ENCODE results near the gene MRGPRD. TPM values are rescaled to one million over a fixed set of nuclear protein-coding genes. Genes with fewer than 3 reads are reported as not detected.

Gene MRGPRD
- total and polyA plus RNA-seq, 2 of the 13 experiments (the other 11 are each of a cell fraction or from before 2014, with no cell fraction given), result not detected

DNA sequence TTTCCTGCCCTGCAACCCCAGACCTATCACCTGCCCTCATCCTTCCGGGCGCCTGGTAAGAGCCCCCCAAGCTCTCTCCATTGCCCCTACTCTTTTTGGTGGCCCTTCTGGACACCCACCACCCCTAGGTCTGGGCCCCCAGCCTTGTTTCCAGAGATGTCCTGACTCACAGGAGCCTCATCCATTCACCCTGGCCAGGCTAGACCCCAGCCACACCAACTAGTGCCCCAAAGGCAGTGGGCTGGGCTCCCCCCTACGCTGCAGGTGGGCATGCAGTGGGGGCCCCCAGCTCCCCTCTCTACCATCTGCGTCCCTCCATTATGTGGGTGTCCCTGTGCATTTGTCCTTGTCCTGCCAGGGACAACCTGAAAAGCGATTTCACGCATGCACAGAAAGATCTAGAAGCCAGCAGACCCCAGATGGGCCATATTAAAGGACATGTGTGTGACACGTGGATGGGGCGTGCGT lies 30.9 kb upstream of the MRGPRD start:
- CTCF ChIA-PET (ENCODE audit: low intra/inter-chr PET ratio, low total read pairs), result no interaction called here
- in situ Hi-C loops (cut with HindIII; ENCODE audit: extremely low pct_ligation_motif_present, low pct_unique_long_range_greater_than_20kb), result no loop called here

GRCh38 chr11:69010964-69011623 lies 30.3 kb upstream of the MRGPRD start:
- H3K36me3 ChIP-seq (replicated peaks in 1 of 2; ENCODE audit: control insufficient read depth in 1 of 2, insufficient read depth in 2 of 2, low read length in 2 of 2), result no peaks in the 10 kb centered on the region
- no peak overlapping the region for H2AFZ ChIP-seq (ENCODE audit: low read length)
- no peak overlapping the region for H3K27ac ChIP-seq (ENCODE audit: extremely low read length, insufficient read depth, low read length)
- H3K4me2 ChIP-seq (ENCODE audit: low read depth, low read length), result no peak overlapping the region
- H3K9me3 ChIP-seq (ENCODE audit: low read length), result no peaks in the 10 kb centered on the region
- intact Hi-C loops (cut with micrococcal nuclease; ENCODE audit: unreplicated experiment) (no loop called here), in situ Hi-C loops (cut with HindIII; ENCODE audit: extremely low pct_ligation_motif_present, low pct_unique_long_range_greater_than_20kb) (no loop called here)
- H3K79me2 ChIP-seq (ENCODE audit: insufficient read depth, low read length), result no peaks in the 10 kb centered on the region
- no peaks in the 10 kb centered on the region for H4K20me1 ChIP-seq (ENCODE audit: insufficient read depth, low read length)
- POLR2A ChIA-PET, result no interaction called here
- WGBS (ENCODE audit: low lambda C conversion rate), result 74% methylated on average over 34 of the region's 43 CpGs
- H3K27me3 ChIP-seq (ENCODE audit: control insufficient read depth in 1 of 2, insufficient read depth in 2 of 2, low read length in 2 of 2), result peaks cover 20 to 46% of the 10 kb centered on the region in 2 experiments
- no peak for FAIRE-seq
- BruUV-seq (replicated peaks), result no TSS peak
- no peak overlapping the region for H3K9ac ChIP-seq (ENCODE audit: insufficient read depth, low read depth, low read length)
- H3K4me3 ChIP-seq (replicated peaks in 1 of 3; ENCODE audit: insufficient read depth in 1 of 3, low read depth in 2 of 3, low read length in 3 of 3), result no peak overlapping the region
- CTCF ChIA-PET (ENCODE audit: low intra/inter-chr PET ratio, low total read pairs), result no interaction called here
- DNase-seq (ENCODE audit: low spot score), result no peak
- ATAC-seq, result no peak
- H3K4me1 ChIP-seq (ENCODE audit: insufficient read depth, low read length), result peaks cover 55% of the 10 kb centered on the region
- TF ChIP-seq ZBTB4 (CRISPR knock-in tag; IDR thresholded peaks at IDR 0.05; ENCODE audit: borderline replicate concordance) (no peak), POLR2AphosphoS2 (IDR thresholded peaks at IDR 0.05; ENCODE audit: low read depth, low read length) (no peak), ZNF781 (CRISPR knock-in tag; IDR thresholded peaks at IDR 0.05; ENCODE audit: borderline replicate concordance, not compliant biosample characterization) (no peak), ZNF737 (CRISPR knock-in tag; IDR thresholded peaks at IDR 0.05; ENCODE audit: borderline replicate concordance) (no peak), ZNF816 (CRISPR knock-in tag; IDR thresholded peaks at IDR 0.05; ENCODE audit: borderline replicate concordance) (no peak)
- TF ChIP-seq, protein P1, sequence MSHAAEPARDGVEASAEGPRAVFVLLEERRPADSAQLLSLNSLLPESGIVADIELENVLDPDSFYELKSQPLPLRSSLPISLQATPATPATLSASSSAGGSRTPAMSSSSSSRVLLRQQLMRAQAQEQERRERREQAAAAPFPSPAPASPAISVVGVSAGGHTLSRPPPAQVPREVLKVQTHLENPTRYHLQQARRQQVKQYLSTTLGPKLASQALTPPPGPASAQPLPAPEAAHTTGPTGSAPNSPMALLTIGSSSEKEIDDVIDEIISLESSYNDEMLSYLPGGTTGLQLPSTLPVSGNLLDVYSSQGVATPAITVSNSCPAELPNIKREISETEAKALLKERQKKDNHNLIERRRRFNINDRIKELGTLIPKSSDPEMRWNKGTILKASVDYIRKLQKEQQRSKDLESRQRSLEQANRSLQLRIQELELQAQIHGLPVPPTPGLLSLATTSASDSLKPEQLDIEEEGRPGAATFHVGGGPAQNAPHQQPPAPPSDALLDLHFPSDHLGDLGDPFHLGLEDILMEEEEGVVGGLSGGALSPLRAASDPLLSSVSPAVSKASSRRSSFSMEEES (CRISPR knock-in tag; IDR thresholded peaks at IDR 0.05), result no peak

More for the DNA sequence above, 30.9 kb upstream of the MRGPRD start:
- WGBS (ENCODE audit: low lambda C conversion rate), result 58% methylated on average over 7 of the region's 9 CpGs
- POLR2A ChIA-PET, result no interaction called here
- FAIRE-seq (no peak), DNase-seq (ENCODE audit: low spot score) (no peak), ATAC-seq (no peak)
- Histone ChIP-seq H3K4me1 (ENCODE audit: insufficient read depth, low read length) (peaks cover 52% of the 10 kb centered on the region), H3K79me2 (ENCODE audit: insufficient read depth, low read length) (no peaks in the 10 kb centered on the region), H3K27me3 (ENCODE audit: control insufficient read depth in 1 of 2, insufficient read depth in 2 of 2, low read length in 2 of 2) (peaks cover 20 to 46% of the 10 kb centered on the region in 2 experiments), H3K27ac (ENCODE audit: extremely low read length, insufficient read depth, low read length) (no peak overlapping the region), H3K4me2 (ENCODE audit: low read depth, low read length) (no peak overlapping the region), H4K20me1 (ENCODE audit: insufficient read depth, low read length) (no peaks in the 10 kb centered on the region), H3K9me3 (ENCODE audit: low read length) (no peaks in the 10 kb centered on the region), H2AFZ (ENCODE audit: low read length) (no peak overlapping the region), H3K9ac (ENCODE audit: insufficient read depth, low read depth, low read length) (no peak overlapping the region), H3K36me3 (replicated peaks in 1 of 2; ENCODE audit: control insufficient read depth in 1 of 2, insufficient read depth in 2 of 2, low read length in 2 of 2) (no peaks in the 10 kb centered on the region), H3K4me3 (replicated peaks in 1 of 3; ENCODE audit: insufficient read depth in 1 of 3, low read depth in 2 of 3, low read length in 3 of 3) (no peak overlapping the region)
- TF ChIP-seq MNT (IDR thresholded peaks at IDR 0.05) (peak; percentile 79), PTBP1 (IDR thresholded peaks at IDR 0.05; ENCODE audit: low read depth, low read length, poor library complexity, severe bottlenecking) (no peak)
- intact Hi-C loops (cut with micrococcal nuclease; ENCODE audit: unreplicated experiment), result no loop called here
- BruUV-seq (replicated peaks), result no TSS peak

All from HepG2 (cell line).